NCI-H2171 (cell line): ENCODE data around the gene MTCL1.

ENCODE experiments used
- DNase-seq: peaks from one replicate; lab custom pipeline; 2025; lab: John Stamatoyannopoulos, UW

Gene MTCL1

DNA sequence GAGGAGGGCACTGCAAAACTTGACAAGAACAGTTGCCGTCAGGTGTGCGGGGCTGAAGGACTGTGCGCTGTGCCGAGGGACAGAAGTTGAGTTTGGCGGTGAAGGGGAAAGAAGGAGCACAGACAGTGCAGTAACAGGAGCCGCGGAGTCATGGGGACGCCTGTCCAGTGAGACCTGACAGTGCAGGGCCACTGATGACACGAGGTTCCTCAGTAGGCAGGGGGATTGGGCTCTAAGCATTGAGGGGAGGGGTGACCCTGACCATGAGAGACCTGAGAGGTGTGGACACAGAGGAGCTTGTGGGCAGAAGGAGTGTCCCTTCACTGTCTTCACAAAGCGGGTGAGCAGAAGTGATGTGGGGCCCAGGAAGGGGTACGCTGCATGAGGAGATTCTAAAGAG, 104.8 kb downstream of the MTCL1 start:
- DNase-seq, result no peak

DNA sequence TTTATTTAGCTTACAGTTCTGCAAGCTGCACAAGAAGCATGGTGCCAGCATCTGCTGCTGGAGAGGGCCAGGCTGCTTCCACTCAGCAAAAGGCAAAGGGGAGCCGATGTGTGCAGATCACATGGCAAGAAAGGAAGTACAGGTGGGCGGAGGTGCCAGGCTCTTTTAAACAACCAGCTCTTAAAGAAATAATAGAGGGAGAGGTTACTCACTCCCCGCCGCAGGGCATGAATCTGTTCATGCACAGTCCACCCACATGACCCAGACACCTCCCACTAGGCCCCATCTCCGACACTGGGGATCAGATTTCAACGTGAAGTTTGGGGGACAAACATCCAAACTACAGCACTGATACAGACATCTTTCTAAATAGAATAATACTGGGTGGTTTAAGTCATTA, 105.8 kb downstream of the MTCL1 start:
- DNase-seq, result no peak

DNA sequence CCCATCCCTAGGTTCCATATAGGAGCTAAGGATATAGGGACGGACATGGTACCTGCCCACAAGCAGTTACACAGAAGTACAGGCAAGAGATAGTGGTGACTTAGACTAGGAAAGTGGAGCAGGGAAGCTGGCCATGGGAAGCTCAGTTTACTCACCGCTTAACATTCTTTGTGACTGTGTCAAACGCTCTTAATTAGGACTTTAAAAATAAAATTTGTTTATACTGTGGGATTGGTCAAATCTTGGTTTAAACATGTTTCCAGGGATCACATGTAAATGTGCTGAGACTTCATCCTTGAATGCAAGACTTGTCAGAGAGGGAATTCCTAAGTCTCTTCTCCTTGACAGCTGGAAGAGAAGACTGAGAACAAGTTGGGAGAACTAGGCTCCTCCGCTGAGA, 107.3 kb downstream of the MTCL1 start:
- DNase-seq, result no peak

DNA sequence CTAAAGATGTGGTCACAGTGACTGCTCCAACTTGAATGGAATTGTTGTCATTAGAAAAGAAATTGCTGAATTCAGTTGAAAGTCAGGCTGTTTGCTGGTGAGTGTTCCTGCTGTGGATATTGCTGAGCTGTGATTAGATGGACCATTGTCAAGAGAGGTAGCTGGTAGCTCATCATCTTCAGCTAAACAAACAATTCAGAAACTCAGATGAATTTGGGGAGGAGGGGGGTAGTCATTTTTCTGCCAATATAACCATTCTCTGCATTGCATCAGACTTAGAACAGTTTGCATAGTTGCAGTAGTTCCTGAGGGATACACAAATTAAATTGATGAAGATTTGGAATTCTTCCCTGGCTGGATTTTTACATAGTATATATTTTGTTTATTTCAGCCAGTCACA, 108.3 kb downstream of the MTCL1 start:
- DNase-seq, result no peak

DNA sequence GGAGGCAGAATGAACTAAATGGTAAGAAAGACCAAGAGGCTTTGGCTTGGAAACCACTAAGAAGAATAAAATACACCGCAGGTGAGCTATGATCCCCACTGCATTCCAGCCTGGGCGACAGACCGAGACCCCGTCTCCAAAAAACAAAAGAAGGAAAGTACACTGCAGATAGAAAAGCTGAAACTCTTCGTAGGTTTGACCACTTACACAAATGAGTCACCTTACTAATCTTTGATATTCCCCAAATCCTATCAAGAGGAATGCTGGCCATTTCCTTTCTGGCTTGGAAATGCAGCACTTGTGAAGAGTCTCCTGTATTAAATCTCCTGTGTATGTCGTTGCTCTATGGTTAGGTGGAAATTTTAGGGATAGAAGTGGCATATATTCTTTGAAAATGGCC, 108.8 kb downstream of the MTCL1 start:
- DNase-seq, result no peak

DNA sequence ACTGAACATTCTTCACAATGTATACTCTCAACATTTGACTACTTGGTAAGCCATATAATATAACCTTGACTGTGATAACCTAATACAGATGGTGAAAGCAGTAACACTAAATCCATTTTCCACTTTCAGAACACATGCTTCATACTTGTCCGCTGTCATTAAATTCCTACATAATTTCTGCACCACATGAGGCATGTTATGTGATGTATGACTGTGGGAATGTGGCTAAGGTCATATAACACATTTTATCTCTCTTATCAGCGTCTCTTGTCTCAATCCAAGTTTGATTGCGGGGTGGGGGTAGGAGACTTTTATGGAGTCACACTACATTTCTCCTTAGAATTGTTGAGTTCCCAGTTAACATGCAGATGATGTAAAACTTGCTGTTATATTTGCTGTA, 110.9 kb downstream of the MTCL1 start:
- no peak for DNase-seq

DNA sequence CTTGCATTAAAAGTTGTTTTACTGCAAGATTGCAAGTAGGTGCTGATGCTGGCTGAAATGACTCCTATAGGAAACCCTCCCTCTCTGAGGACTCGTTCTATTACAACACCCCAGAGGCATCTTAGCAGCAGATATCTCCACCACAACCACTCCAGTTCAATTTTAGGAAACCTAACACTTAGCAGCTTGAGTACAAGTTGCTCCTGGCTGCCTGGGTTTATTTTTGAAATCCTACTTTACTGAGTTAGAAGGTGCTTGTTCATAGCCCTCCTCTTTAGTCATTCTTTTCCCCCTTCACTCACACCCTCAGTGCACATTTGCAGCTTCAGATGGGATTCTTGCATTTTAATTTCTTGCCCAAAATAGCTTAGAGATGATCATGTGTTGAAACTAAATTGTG, 111.5 kb downstream of the MTCL1 start:
- DNase-seq, result no peak

DNA sequence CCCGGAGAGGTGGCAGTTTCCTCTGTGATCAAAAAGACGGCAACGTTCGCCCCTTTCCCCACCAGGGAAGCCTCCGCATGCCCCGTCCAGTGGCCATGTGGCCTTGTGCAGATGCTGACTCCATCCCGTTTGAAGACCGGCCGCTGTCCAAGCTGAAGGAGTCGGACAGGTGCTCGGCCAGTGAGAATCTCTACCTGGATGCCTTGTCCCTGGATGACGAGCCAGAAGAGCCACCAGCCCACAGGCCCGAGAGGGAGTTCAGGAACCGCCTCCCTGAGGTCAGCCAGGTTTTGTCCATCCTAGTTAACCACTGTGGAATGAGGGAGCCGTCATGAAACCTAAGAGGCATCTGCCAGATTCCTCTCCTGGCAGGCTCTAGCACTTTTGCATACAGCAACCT, 113.6 kb downstream of the MTCL1 start:
- no peak for DNase-seq

DNA sequence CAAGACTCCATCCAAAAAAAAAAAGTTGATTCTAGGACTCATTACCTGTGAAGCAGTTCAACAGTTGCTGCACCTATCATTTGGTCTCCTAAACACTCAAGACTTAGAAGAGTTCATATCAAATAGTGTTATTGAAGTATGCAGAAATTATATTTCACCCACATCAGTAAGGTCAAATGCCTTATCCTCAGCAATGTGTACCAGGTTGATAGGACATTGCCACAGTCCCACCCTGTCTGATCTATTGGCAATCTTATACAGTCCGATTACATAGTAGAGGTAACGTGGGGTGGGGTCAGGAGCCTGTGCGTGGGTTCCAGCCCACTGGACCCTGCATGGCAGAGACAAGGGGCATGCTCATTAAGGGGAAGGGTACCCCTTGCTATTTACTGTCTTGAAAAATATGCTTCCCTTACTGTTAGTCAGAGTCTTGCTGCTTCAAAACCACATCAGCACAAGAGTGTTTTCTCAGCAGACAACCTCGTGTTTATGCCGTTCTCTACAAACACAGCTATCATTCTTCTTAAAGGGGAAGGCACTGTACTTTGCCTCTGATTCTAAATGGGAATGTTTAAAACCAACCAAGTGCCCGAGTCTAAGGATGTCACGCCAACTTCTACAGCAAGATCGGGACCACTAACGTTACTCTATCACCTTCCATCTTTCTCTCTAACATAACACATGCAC, 115.2 kb downstream of the MTCL1 start:
- no peak for DNase-seq

DNA sequence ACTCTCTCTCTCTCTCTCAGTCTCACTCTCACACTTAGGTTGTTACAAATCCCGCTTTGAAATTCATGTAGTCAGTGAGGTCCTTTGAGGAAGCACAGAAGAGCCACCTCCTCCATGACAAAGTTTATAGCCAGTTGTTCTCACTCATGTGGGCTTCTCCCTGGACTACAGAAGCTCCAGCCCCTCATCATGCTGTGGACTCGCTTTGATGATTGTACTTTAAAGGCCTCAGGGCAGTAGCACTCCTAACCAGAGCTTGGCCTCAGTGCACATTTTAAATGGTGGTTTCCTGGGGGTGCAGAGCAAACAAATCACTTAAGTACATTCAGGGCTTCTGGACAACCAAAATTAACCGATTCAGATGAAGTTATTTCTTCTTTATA, 115.7 kb downstream of the MTCL1 start:
- no peak for DNase-seq

DNA sequence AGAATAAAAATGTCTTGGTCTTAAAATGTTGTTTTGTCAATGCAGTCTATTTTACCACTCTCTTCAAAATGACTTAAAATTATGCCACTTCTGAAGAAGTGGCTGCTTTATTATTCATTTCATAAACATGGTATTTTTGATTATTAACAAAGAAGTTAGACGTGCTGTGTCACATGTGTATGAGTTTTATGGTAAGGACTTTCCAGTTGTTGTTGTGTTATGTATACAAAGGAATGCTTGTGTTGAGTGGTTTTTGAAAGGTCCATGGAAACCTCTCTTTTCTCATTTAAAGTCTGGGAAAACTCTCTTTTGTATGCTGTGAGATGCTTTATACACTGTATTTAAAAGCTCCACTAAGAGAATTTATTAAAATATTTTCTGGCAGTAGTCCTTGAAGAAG, 116.2 kb downstream of the MTCL1 start:
- DNase-seq, result no peak

DNA sequence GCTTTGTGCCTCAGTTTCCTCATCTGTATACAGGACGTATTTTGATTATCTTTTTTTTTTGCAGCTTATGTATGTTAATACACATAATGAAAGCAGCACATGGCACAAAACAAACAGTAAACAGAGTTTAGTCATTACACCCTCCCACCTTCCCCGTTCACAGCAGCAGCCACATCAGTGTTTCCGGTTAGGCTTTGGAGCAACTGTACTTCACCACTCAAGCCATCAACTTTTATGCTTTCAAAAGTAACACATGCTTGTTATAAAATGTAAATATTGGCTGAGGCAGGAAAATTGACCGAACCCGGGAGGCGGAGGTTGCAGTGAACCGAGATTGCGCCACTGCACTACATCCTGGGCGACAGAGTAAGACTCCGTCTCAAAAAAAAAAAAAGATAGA, 117.3 kb downstream of the MTCL1 start:
- no peak for DNase-seq

DNA sequence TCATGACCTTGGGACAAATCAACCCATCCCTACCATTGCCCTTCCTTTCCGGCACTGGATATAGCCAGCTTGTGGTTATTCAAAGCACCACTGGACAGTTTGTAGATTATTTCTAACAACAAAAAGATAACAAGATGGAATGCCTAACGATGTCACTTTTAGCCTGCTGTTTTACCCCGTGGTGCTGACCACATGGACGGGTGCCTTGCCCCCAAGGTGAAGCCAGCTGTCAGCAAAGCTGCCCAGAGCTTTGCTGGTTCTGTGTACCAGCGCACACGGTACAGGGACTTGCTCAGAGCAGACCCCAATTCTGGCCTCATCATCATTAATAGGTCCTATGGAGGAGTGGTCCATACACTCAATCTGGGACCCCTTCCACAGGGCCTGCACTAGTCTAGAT, 118.2 kb downstream of the MTCL1 start:
- DNase-seq, result no peak

DNA sequence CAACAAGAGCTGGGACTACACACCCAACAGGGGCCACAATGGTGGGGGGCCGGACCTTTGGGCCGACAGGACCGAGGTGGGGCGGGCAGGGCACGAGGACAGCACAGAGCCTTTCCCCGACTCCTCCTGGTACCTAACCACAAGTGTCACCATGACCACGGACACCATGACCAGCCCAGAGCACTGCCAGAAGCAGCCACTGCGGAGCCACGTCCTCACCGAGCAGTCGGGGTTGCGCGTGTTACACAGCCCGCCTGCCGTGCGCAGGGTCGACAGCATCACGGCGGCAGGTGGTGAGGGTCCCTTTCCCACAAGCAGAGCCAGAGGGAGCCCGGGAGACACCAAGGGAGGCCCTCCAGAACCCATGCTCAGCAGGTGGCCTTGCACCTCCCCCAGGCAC, 119.5 kb downstream of the MTCL1 start:
- DNase-seq, result no peak

DNA sequence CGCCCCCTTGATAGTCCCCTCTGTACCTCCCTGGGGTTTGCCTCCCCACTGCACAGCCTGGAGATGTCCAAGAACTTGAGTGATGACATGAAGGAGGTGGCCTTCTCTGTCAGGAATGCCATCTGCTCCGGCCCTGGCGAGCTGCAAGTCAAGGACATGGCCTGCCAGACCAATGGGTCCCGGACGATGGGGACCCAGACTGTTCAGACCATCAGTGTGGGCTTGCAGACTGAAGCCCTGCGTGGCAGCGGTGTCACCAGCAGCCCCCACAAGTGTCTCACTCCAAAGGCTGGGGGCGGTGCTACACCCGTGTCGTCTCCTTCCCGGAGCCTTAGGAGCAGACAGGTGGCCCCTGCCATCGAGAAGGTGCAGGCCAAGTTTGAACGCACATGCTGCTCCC, 119.9 kb downstream of the MTCL1 start:
- no peak for DNase-seq

DNA sequence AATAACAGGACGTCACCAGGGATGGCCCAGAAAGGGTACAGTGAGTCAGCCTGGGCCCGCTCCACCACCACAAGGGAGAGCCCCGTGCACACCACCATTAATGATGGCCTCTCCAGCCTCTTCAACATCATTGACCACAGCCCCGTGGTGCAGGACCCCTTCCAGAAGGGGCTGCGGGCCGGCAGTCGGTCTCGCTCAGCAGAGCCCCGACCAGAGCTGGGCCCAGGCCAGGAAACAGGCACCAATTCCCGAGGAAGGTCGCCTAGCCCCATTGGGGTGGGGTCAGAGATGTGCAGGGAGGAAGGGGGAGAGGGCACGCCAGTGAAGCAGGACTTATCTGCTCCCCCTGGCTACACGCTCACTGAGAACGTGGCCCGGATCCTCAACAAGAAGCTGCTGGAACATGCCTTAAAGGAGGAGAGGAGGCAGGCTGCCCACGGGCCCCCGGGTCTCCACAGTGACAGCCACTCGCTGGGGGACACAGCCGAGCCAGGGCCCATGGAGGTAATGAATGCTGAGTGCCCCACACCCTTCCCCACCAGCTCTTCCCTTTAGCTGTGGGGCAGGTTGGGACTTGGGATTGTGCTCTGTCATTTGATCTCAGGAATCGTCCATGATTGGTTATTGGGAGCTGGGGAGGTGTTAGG, 120.5 kb downstream of the MTCL1 start:
- DNase-seq, result no peak

DNA sequence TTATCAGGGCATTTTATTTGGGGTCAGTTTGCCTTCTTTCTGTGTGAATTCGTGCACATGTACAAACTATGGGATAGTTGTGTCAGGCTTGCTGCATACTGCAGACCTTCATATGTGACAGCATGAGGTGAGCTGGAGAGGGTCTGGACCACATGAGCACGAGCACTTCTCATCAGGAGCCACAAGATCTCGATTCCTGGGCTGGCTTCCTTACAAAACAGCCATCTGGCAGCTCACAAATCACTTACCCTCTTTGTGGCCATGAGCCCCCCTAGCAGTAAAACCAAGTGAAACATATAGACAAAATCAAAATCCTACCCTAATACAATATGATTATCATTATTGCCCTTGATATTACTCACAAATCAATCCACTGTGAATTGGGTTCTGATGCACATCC, 121.2 kb downstream of the MTCL1 start:
- no peak for DNase-seq

DNA sequence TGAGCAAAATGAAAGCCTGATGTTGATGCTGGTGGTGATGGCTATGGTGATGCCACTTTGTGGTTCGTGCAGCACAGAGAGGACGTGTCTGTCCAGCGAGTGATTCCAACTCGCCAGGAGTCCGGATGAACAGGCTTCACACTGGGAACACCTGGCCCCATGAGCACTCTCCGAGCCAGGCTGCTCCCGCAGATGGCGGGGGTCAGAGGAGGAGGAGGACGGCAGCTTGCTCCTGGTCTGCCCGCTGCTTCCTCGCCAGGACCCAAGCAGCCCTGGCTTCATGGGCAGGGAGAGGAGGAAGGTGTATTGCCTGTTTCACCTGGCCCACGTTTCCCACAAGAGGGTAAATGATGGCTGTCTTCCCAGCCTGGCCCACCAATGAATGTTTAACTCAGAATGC, 121.6 kb downstream of the MTCL1 start:
- DNase-seq, result no peak

DNA sequence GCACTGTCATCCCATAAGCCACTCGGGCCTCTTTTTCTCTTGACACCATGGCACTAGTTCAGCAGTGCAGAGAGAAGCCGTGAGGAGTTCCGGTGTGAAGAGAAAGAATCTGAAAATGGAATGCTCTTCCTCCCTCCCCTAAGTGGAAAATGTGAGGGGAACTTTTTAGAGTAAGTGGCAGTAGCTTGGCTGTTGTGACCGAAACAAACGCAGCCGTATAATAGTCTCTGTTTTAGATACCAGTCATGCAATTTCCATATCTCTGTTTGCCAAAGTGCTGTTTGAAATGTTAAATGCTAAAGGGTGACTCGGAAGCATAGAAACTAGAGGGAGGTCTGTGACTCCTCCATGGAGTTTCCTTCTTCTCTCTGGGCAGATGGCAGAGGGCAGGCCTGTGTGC, 122.9 kb downstream of the MTCL1 start:
- DNase-seq, result no peak

DNA sequence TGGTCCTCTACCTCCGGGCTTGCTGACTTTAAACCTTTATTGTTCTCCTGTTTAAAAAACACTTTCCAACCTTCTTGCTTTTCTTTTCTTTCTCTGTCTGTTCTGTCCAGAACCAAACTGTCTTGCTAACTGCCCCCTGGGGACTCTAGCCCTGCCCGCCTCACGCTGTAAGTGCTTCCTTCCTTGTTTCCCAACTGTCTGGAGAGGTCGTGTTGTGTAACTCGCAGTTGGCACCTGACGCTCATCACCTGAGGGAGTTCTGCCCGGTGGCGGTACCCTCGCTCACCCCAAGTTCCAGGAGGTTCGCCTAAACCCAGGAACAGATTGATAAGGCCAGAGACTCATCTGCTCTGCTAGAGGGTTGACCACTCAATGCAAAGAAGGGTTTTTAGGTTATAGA, 123.4 kb downstream of the MTCL1 start:
- no peak for DNase-seq

DNA sequence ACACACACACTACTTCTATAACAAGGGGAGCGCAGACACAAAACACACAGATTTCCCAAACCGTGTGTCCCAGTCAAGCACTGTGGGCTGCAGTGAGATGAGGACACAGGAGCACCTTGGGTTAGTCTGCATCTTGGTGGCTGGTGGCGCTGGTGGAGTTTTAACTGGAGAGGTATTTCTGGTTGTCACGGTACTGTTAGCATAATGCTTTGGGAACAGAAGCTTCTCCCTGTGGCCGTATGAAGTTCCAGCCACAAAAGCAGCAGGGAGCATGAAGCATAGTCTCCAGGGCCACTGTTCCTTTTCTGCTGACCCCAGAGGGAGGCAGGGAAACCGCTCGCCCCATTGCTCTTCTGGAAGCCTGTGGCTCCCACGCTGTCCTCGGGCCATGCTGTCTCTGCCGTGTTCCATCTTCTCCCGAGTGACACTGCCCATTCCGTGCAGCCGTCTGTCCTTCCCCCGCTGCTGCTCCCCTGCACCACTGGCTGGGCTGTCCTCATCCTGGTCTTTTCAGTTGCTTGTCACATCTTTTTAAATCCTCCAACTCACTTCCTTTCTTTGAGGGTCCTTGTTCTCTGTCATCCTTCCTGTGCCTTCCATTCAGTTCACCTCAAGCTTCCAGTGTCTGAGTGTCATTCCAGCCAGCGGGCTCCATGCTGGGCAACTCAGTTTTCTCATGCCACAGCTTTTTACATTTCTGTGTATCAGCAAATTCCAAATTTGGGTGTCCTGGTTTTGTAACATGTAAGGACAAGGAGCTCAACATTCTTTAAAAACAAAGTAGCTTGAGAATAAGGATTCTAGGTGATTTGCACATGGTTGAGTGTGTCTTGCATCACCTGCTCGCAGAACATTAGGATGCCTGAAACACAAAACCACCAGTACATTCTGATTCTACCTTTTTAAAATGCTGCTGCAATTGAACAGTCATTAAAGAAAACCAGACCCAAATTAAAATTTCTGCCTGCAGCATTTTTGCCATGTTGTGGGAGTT, 125.0 kb downstream of the MTCL1 start:
- DNase-seq, result no peak

DNA sequence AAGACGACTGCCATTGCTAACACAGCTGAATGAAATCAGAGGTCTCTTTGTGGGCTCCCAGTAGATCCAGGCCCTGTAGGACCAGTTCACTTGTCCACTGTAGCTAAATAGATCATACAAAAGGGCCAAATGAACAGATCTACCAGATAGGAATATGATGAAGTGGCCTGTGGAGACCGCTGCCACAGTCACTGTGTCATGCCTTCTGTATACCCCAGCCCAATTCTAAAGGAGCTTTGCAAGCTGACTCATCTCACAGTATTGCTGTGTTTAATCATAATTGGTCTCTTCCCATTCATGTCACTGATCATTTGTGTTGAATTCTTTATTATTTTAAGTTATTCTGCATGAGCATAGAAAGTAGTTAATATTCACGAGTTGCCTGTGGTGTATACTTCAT, 125.8 kb downstream of the MTCL1 start:
- no peak for DNase-seq

DNA sequence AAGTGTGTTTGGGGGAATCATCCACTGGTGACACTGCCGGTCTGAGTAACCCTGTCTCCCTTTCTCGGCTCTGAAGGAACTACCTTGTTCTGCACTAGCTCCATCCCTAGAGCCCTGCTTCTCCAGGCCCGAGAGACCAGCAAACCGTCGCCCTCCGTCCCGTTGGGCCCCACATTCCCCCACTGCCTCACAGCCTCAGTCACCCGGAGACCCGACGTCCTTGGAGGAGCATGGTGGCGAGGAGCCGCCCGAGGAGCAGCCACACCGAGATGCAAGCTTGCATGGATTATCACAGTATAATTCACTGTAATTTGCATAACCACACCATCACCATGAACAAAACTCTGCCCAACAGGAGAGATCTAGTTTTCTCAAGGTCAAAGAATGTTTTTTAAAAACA, 126.2 kb downstream of the MTCL1 start:
- no peak for DNase-seq
